ENCODE measurements around the gene HNRNPR. TPM values are rescaled to one million over a fixed set of nuclear protein-coding genes. Genes with fewer than 3 reads are reported as not detected.

The HNRNPR gene
- total RNA-seq, 1 donor from 2014 or later = 146 TPM

DNA sequence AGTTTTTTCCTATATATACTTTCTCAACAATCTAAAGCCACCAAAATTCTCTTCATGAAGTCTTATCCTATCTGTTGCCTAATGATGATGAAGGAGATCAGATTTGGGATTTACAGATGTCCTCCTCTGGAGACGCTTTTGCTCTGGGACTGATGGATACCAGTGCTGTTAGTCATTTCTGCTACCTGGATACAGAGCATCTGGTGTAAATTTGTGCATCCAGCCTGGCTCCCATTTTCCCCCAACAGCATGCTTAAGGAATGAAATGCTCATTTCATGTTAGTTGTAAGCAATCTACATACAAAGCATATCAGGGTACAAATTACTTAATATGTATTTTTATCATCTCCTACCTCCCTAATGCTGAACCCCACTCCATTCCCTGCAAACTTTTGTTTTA is 57.7 kb downstream of the HNRNPR start:
- TF ChIP-seq, protein P1, sequence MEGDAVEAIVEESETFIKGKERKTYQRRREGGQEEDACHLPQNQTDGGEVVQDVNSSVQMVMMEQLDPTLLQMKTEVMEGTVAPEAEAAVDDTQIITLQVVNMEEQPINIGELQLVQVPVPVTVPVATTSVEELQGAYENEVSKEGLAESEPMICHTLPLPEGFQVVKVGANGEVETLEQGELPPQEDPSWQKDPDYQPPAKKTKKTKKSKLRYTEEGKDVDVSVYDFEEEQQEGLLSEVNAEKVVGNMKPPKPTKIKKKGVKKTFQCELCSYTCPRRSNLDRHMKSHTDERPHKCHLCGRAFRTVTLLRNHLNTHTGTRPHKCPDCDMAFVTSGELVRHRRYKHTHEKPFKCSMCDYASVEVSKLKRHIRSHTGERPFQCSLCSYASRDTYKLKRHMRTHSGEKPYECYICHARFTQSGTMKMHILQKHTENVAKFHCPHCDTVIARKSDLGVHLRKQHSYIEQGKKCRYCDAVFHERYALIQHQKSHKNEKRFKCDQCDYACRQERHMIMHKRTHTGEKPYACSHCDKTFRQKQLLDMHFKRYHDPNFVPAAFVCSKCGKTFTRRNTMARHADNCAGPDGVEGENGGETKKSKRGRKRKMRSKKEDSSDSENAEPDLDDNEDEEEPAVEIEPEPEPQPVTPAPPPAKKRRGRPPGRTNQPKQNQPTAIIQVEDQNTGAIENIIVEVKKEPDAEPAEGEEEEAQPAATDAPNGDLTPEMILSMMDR (IDR thresholded peaks at IDR 0.05; ENCODE audit: unreplicated experiment) = no peak
- Mint-ChIP-seq H3K4me1 (ENCODE audit: unreplicated experiment) (no peaks in the 10 kb centered on the region), H3K9me3 (ENCODE audit: unreplicated experiment) (no peaks in the 10 kb centered on the region), H3K27ac (ENCODE audit: unreplicated experiment) (no peak overlapping the region), H3K27me3 (ENCODE audit: unreplicated experiment) (no peaks in the 10 kb centered on the region), H3K36me3 (ENCODE audit: low read depth, unreplicated experiment) (peaks cover 14% of the 10 kb centered on the region), H3K4me3 (ENCODE audit: unreplicated experiment) (no peak overlapping the region)
- no peak for DNase-seq (ENCODE audit: low spot score)

DNA sequence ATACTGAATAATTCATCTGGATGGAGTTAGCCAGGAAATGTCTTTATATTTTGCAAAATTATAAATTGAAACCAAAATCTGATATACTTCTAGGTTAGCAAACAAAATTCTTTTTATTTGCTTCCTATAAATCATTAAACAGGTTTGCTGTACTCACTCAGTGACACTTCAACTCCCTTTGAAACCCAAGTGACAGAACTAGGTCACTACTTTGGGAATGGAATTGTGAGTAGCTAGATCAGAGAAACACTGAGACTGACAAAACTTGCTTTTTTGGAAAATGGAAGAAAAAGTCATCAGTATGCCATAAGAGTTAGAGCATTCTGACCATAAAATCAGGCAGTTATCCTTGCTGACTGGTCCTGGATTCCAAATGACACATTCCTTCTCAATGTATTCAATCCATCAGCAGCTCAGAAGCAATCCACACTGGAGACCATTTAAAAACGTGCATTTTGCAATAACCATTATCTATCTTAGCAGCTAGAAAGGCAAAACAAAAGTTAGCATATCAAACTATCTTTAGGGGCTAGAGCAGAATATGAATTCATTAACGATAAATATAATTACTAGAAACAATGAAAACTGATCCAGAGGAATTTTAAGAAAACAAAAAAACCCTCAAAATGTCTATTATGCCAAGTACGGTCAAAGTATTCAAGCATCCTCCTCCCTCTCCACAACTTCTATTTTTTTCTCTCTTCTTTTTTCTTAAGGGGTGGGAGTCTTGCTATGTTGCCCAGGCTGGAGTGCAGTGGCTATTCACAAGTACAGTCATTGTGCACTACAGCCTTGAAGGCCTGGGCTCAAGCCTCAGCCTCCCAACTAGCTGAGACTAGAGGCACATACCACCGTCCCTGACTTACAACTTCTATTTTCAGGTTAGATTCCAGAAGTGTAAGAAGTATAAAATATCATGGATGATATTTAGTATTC is 60.1 kb downstream of the HNRNPR start:
- no peaks in the 10 kb centered on the region for H3K9me3 Mint-ChIP-seq (ENCODE audit: unreplicated experiment)
- no peaks in the 10 kb centered on the region for H3K4me1 Mint-ChIP-seq (ENCODE audit: unreplicated experiment)
- peak overlapping the region; percentile 64 for H3K27ac Mint-ChIP-seq (ENCODE audit: unreplicated experiment)
- TF ChIP-seq, protein P1 (IDR thresholded peaks at IDR 0.05; ENCODE audit: unreplicated experiment) = no peak
- no peak for DNase-seq (ENCODE audit: low spot score)
- H3K36me3 Mint-ChIP-seq (ENCODE audit: low read depth, unreplicated experiment) = peaks cover 24% of the 10 kb centered on the region
- H3K4me3 Mint-ChIP-seq (ENCODE audit: unreplicated experiment) = no peak overlapping the region
- H3K27me3 Mint-ChIP-seq (ENCODE audit: unreplicated experiment) = no peaks in the 10 kb centered on the region

DNA sequence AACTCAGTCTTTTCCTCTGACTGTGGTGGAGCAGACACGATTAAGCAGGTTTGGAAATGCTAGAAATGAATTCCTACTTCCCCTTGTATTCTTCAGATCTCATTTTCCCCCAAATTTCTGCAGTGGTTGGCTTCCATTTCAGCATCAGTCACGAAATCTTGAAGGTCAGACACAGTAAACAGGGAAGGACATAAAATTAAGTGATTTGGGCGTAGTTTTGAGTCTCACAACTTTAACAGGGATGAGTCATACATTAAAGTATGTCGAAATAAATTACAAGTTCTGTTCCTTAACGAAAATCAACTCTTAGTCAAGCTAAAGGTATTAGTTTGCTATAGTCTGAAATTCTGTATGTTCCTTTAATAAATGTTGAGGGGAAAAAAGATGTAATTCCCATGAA is 61.1 kb downstream of the HNRNPR start:
- Mint-ChIP-seq H3K36me3 (ENCODE audit: low read depth, unreplicated experiment) (peaks cover 24% of the 10 kb centered on the region), H3K27ac (ENCODE audit: unreplicated experiment) (no peak overlapping the region), H3K4me3 (ENCODE audit: unreplicated experiment) (no peak overlapping the region), H3K27me3 (ENCODE audit: unreplicated experiment) (no peaks in the 10 kb centered on the region), H3K4me1 (ENCODE audit: unreplicated experiment) (no peaks in the 10 kb centered on the region), H3K9me3 (ENCODE audit: unreplicated experiment) (no peaks in the 10 kb centered on the region)
- no peak for DNase-seq (ENCODE audit: low spot score)
- TF ChIP-seq, protein P1 (IDR thresholded peaks at IDR 0.05; ENCODE audit: unreplicated experiment) = no peak

DNA sequence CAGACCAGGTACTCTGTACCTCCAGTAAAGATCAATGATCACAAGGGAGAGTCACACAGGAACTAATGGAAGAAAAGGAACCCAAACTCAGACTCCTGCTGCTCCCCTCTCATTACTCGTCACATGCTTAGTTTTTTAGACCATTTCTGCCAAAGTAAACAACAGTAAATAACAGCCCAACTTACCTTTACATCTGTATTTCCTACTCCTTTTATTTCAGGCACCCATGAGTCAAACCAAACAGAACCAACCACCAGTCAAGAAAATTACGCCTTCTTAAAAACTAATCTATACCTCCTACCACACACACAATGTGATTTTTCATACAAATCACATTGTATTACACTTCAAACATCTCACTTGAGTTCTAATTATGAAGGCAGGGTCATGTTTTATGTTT is 65.4 kb downstream of the HNRNPR start:
- Mint-ChIP-seq H3K27ac (ENCODE audit: unreplicated experiment) (no peak overlapping the region), H3K27me3 (ENCODE audit: unreplicated experiment) (no peaks in the 10 kb centered on the region), H3K4me3 (ENCODE audit: unreplicated experiment) (no peak overlapping the region), H3K36me3 (ENCODE audit: low read depth, unreplicated experiment) (peaks cover 13% of the 10 kb centered on the region), H3K4me1 (ENCODE audit: unreplicated experiment) (no peaks in the 10 kb centered on the region), H3K9me3 (ENCODE audit: unreplicated experiment) (no peaks in the 10 kb centered on the region)
- TF ChIP-seq, protein P1 (IDR thresholded peaks at IDR 0.05; ENCODE audit: unreplicated experiment) = no peak
- no peak for DNase-seq (ENCODE audit: low spot score)

DNA sequence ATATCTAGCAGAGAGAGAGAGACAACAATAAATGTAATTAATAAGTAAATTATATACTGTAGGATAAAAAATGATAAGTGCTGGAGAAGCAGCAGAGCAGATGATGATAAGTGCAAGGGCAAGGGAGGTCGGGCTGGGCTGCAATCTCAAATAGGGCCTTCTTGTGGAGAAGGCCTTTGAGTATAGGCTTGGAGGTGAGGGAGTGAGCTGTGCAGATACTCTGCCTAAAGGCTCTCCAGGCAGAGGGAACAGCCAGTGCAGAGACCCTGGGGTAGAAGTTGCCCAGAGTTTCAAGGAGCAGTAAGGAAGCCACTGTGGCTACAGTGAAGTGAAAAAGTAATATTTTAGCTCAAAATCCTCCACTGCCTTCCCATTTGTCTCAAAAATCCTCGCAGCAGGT is 67.6 kb downstream of the HNRNPR start:
- peaks cover 12% of the 10 kb centered on the region for H3K36me3 Mint-ChIP-seq (ENCODE audit: low read depth, unreplicated experiment)
- no peaks in the 10 kb centered on the region for H3K9me3 Mint-ChIP-seq (ENCODE audit: unreplicated experiment)
- no peak for DNase-seq (ENCODE audit: low spot score)
- TF ChIP-seq, protein P1 (IDR thresholded peaks at IDR 0.05; ENCODE audit: unreplicated experiment) = no peak
- H3K4me3 Mint-ChIP-seq (ENCODE audit: unreplicated experiment) = no peak overlapping the region
- H3K4me1 Mint-ChIP-seq (ENCODE audit: unreplicated experiment) = no peaks in the 10 kb centered on the region
- H3K27me3 Mint-ChIP-seq (ENCODE audit: unreplicated experiment) = no peaks in the 10 kb centered on the region
- H3K27ac Mint-ChIP-seq (ENCODE audit: unreplicated experiment) = no peak overlapping the region

Measured in endothelial cell (in vitro differentiated cells).